ENCODE data around the gene ABAT.

Gene ABAT

DNA sequence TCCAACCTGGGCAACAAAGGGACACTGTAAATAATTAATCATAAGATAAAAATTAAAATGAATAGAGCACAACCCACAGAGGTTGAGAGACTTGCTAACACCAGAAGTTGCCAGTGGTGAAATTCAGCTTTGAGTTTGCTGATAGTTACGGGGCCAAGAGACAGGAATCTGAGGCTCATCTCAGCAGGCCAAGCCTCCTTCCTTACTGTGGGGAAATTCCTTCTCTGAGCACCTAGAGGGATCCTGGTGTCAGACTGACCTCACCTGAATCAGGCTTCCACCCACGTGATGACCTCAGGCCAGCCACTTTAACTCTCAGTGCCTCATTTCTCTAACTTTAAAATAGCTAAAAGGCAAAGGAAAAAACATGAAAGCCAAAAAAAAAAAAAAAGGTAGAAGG is 4.7 kb downstream of the ABAT start:
- no peak overlapping the region for H3K4me2 ChIP-seq (ENCODE audit: low read length)

DNA sequence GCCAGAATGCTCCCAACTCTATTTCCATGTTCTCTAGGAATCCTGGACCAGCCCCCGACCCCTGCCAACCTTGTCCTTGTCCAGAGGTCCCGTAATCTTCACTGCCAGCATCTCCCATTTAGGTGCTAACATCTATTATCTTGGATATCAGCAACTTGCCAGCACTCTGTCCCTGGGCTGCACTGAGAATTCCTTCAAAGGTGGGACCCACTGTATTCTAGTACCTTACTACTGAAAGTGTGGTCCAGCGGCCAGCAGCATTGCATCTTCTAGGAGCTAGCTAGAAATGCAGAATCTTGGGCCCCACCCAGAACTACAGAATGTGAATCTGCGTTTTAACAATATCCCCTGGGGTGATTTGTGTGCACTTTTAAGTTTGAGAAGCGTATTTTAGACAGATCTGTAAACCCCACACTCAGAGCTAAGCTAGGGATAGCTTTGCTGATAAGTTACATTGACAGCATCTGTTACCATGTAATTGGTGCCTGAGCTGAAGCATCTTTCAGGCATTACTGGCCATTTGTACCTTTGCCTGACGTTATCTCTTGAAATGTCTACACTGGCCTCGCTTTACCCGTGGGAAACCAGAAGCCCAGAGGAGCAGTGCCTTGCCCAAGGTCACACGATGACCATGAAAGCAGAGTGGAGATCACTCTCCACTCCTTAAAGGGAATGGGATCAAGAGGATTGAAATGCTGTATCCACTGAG is 8.3 kb downstream of the ABAT start:
- TF ChIP-seq, protein P1, sequence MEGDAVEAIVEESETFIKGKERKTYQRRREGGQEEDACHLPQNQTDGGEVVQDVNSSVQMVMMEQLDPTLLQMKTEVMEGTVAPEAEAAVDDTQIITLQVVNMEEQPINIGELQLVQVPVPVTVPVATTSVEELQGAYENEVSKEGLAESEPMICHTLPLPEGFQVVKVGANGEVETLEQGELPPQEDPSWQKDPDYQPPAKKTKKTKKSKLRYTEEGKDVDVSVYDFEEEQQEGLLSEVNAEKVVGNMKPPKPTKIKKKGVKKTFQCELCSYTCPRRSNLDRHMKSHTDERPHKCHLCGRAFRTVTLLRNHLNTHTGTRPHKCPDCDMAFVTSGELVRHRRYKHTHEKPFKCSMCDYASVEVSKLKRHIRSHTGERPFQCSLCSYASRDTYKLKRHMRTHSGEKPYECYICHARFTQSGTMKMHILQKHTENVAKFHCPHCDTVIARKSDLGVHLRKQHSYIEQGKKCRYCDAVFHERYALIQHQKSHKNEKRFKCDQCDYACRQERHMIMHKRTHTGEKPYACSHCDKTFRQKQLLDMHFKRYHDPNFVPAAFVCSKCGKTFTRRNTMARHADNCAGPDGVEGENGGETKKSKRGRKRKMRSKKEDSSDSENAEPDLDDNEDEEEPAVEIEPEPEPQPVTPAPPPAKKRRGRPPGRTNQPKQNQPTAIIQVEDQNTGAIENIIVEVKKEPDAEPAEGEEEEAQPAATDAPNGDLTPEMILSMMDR (IDR thresholded peaks at IDR 0.05; ENCODE audit: low read length) = no peak
- TF ChIP-seq EZH2 (IDR thresholded peaks at IDR 0.05; ENCODE audit: borderline replicate concordance, low read length) = no peak
- H3K79me2 ChIP-seq (ENCODE audit: insufficient read depth, low read length) = no peaks in the 10 kb centered on the region
- no peaks in the 10 kb centered on the region for H3F3A ChIP-seq (ENCODE audit: insufficient read depth, low read length)
- no peaks in the 10 kb centered on the region for H4K20me1 ChIP-seq (ENCODE audit: insufficient read depth, low read length)
- H3K27ac ChIP-seq (ENCODE audit: low read depth, low read length, poor library complexity, severe bottlenecking) = no peak overlapping the region
- H3K4me3 ChIP-seq (ENCODE audit: low read depth, low read length, poor library complexity, severe bottlenecking) = no peak overlapping the region
- H3K4me2 ChIP-seq (ENCODE audit: low read length) = no peak overlapping the region
- H3K9me2 ChIP-seq (ENCODE audit: low read depth, low read length) = no peaks in the 10 kb centered on the region
- no peak overlapping the region for H2AFZ ChIP-seq (ENCODE audit: low read length)
- no peaks in the 10 kb centered on the region; the same call in 1 of the 2 replicates for H3K36me3 ChIP-seq (ENCODE audit: insufficient read depth, low read length)
- 0 out of 2 replicates have a peak, but pooled peaks cover 3% of the 10 kb centered on the region for H3K9me3 ChIP-seq (ENCODE audit: low read length)
- H3K27me3 ChIP-seq (ENCODE audit: insufficient read depth, low read length) = peaks cover 12% of the 10 kb centered on the region; the same call in 1 of the 2 replicates
- no peaks in the 10 kb centered on the region for H3K4me1 ChIP-seq (ENCODE audit: insufficient read depth, low read length, severe bottlenecking)
- H3K9ac ChIP-seq (ENCODE audit: low read length) = no peak overlapping the region

More for the DNA sequence above, 4.7 kb downstream of the ABAT start:
- no peaks in the 10 kb centered on the region for H3K79me2 ChIP-seq (ENCODE audit: insufficient read depth, low read length)
- H3K9ac ChIP-seq (ENCODE audit: low read length) = no peak overlapping the region
- no peaks in the 10 kb centered on the region; the same call in 1 of the 2 replicates for H3K36me3 ChIP-seq (ENCODE audit: insufficient read depth, low read length)
- H3K9me3 ChIP-seq (ENCODE audit: low read length) = 0 out of 2 replicates have a peak, but pooled peaks cover 3% of the 10 kb centered on the region
- no peaks in the 10 kb centered on the region for H3F3A ChIP-seq (ENCODE audit: insufficient read depth, low read length)
- peaks cover 8% of the 10 kb centered on the region; the same call in 1 of the 2 replicates for H3K27me3 ChIP-seq (ENCODE audit: insufficient read depth, low read length)
- H3K27ac ChIP-seq (ENCODE audit: low read depth, low read length, poor library complexity, severe bottlenecking) = no peak overlapping the region
- H3K9me2 ChIP-seq (ENCODE audit: low read depth, low read length) = no peaks in the 10 kb centered on the region
- TF ChIP-seq, protein P1 (IDR thresholded peaks at IDR 0.05; ENCODE audit: low read length) = no peak
- no peak for TF ChIP-seq EZH2 (IDR thresholded peaks at IDR 0.05; ENCODE audit: borderline replicate concordance, low read length)
- H3K4me1 ChIP-seq (ENCODE audit: insufficient read depth, low read length, severe bottlenecking) = peaks cover 7% of the 10 kb centered on the region
- H4K20me1 ChIP-seq (ENCODE audit: insufficient read depth, low read length) = no peaks in the 10 kb centered on the region
- H2AFZ ChIP-seq (ENCODE audit: low read length) = no peak overlapping the region
- H3K4me3 ChIP-seq (ENCODE audit: low read depth, low read length, poor library complexity, severe bottlenecking) = no peak overlapping the region

DNA sequence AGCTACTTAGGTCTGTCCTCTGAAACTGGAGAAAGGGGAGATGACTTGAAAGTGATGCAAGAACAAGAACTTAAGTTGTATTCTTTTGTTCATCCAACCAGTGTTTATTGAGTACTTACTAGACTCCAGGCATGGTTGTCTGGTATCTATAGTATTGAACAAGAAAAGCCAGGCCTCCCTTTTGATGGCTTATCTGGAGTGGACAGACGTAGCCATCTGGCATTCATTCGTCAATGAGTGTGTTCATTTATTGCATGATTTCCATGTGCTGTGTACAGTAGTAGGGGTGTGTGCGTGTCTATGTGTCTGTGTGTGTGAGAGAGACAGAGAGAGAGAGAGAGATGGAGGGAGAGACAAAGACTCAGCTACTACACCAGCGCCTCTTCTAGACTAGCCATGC is 9.2 kb downstream of the ABAT start:
- Histone ChIP-seq H3K9me2 (ENCODE audit: low read depth, low read length) (no peaks in the 10 kb centered on the region), H4K20me1 (ENCODE audit: insufficient read depth, low read length) (no peaks in the 10 kb centered on the region), H2AFZ (ENCODE audit: low read length) (no peak overlapping the region), H3K4me1 (ENCODE audit: insufficient read depth, low read length, severe bottlenecking) (no peaks in the 10 kb centered on the region), H3F3A (ENCODE audit: insufficient read depth, low read length) (no peaks in the 10 kb centered on the region), H3K36me3 (ENCODE audit: insufficient read depth, low read length) (no peaks in the 10 kb centered on the region; the same call in 1 of the 2 replicates), H3K27ac (ENCODE audit: low read depth, low read length, poor library complexity, severe bottlenecking) (no peak overlapping the region), H3K9ac (ENCODE audit: low read length) (no peak overlapping the region), H3K27me3 (ENCODE audit: insufficient read depth, low read length) (peaks cover 12% of the 10 kb centered on the region; the same call in 1 of the 2 replicates), H3K79me2 (ENCODE audit: insufficient read depth, low read length) (no peaks in the 10 kb centered on the region), H3K4me3 (ENCODE audit: low read depth, low read length, poor library complexity, severe bottlenecking) (no peak overlapping the region), H3K9me3 (ENCODE audit: low read length) (0 out of 2 replicates have a peak, but pooled peaks cover 3% of the 10 kb centered on the region), H3K4me2 (ENCODE audit: low read length) (no peak overlapping the region)
- TF ChIP-seq, protein P1 (IDR thresholded peaks at IDR 0.05; ENCODE audit: low read length) = no peak
- no peak for TF ChIP-seq EZH2 (IDR thresholded peaks at IDR 0.05; ENCODE audit: borderline replicate concordance, low read length)

Data from OCI-LY1 (cell line).